Measurements from ENCODE around the gene FOXRED1.
"Not testable (repeated sequence)": the region's sequence is repeated elsewhere in the genome, so short reads cannot be mapped to it uniquely, and the experiment has no call there.

The FOXRED1 gene

DNA sequence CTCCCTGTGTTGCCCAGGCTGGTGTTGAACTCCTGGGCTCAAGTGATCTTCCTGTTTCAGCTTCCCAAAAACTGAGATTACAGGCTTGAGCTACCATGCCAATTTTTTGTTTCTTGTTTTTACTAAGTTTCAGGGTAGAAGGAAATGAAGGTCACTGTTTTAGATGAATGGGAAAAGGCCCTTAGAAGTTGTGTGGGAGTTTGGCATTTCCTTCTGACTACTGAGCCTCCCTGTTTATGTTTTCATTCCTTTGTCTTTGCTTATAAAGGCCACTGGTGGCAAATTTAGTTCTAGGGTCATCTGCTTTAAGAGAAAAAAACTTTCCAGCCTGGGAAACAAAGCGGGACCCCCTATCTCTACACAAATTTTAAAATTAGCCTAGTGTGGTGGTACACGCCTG lies 22.3 kb upstream of the FOXRED1 start:
- no peak for DNase-seq (ENCODE audit: low read depth, low spot score)
- Histone ChIP-seq H3K27me3 (ENCODE audit: control insufficient read depth, insufficient read depth, low read length) (no peaks in the 10 kb centered on the region), H3K27ac (ENCODE audit: low read length) (no peak overlapping the region), H3K36me3 (ENCODE audit: control insufficient read depth, insufficient read depth, low read length) (peaks cover 2% of the 10 kb centered on the region; the same call in 1 of the 2 replicates), H3K9me3 (ENCODE audit: control insufficient read depth, insufficient read depth, low read length) (no peaks in the 10 kb centered on the region), H3K4me3 (ENCODE audit: low read length) (no peak overlapping the region), H3K4me1 (ENCODE audit: control insufficient read depth, insufficient read depth, low read length) (no peaks in the 10 kb centered on the region)
- no CpG with 5 or more reads among the region's 2 CpGs for WGBS (ENCODE audit: insufficient coverage, insufficient read length)

DNA sequence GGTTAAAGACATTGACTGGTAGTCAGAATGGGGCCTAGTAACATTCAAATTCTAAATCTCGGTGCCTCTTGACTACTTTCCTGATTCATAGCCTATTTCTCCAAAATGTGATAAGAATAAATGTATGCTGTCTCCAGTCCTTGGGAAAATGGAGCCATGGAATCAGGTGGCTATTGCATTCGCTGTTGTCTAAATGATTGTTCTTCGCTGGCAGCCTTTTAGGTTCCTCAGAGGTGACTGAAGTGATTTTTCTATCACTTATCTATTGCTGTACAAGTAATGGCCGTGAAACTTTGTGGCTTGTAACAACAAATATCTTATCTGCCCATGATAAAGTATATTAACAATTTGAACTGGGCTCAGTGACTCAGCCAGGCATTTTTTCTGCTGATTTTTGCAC lies 15.7 kb upstream of the FOXRED1 start:
- no peak overlapping the region for H3K4me3 ChIP-seq (ENCODE audit: low read length)
- no peak overlapping the region for H3K27ac ChIP-seq (ENCODE audit: low read length)
- no peaks in the 10 kb centered on the region for H3K9me3 ChIP-seq (ENCODE audit: control insufficient read depth, insufficient read depth, low read length)
- WGBS (ENCODE audit: insufficient coverage, insufficient read length), result no CpG with 5 or more reads among the region's 4 CpGs
- H3K36me3 ChIP-seq (ENCODE audit: control insufficient read depth, insufficient read depth, low read length), result peaks cover 14% of the 10 kb centered on the region; the same call in 1 of the 2 replicates
- DNase-seq (ENCODE audit: low read depth, low spot score), result no peak
- H3K27me3 ChIP-seq (ENCODE audit: control insufficient read depth, insufficient read depth, low read length), result no peaks in the 10 kb centered on the region
- no peaks in the 10 kb centered on the region for H3K4me1 ChIP-seq (ENCODE audit: control insufficient read depth, insufficient read depth, low read length)

DNA sequence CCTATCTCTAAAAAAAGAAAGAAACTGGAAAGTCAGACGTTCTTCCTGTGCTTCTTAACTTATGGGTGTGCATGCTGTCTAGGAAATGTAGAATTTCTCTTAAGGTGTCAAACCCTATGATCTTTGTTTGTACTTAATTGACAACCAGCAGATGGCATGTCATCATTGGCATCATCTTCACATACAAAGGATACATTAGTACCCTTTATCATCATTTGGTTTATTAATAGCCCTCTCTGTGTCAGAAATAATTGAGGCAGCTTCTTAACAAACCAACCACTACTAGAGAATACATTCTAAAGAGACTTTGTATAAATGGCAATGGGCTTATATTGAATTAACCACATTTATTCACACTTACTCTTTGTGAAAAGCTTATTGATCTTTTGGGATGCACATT lies 14.1 kb upstream of the FOXRED1 start:
- H3K27me3 ChIP-seq (ENCODE audit: control insufficient read depth, insufficient read depth, low read length), result no peaks in the 10 kb centered on the region
- H3K27ac ChIP-seq (ENCODE audit: low read length), result no peak overlapping the region
- H3K4me1 ChIP-seq (ENCODE audit: control insufficient read depth, insufficient read depth, low read length), result no peaks in the 10 kb centered on the region
- WGBS (ENCODE audit: insufficient coverage, insufficient read length), result no CpG with 5 or more reads among the region's 1 CpG
- no peaks in the 10 kb centered on the region for H3K9me3 ChIP-seq (ENCODE audit: control insufficient read depth, insufficient read depth, low read length)
- H3K4me3 ChIP-seq (ENCODE audit: low read length), result no peak overlapping the region
- peaks cover 14% of the 10 kb centered on the region; the same call in 1 of the 2 replicates for H3K36me3 ChIP-seq (ENCODE audit: control insufficient read depth, insufficient read depth, low read length)
- DNase-seq (ENCODE audit: low read depth, low spot score), result no peak

DNA sequence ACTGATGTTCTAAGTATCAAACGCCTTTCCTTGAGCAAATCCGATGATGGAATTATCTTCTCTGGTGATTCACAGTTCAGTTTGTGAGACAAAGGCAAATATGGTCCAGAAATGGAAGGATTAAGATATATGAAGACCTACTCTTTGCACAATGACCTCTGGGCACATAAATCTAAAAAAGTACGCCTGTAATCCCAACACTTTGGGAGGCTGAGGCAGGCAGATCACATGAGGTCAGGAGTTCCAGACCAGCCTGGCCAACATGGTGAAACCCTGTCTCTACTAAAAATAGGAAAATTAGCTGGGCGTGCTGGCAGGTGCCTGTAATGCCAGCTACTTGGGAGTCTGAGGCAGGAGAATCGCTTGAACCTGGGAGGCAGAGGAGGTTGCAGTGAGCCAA lies 13.4 kb upstream of the FOXRED1 start:
- not testable (repeated sequence) for H3K4me3 ChIP-seq (ENCODE audit: low read length); DNase-seq (ENCODE audit: low read depth, low spot score); H3K9me3 ChIP-seq (ENCODE audit: control insufficient read depth, insufficient read depth, low read length); H3K27me3 ChIP-seq (ENCODE audit: control insufficient read depth, insufficient read depth, low read length); H3K4me1 ChIP-seq (ENCODE audit: control insufficient read depth, insufficient read depth, low read length); H3K27ac ChIP-seq (ENCODE audit: low read length)
- WGBS (ENCODE audit: insufficient coverage, insufficient read length), result no CpG with 5 or more reads among the region's 5 CpGs
- H3K36me3 ChIP-seq (ENCODE audit: control insufficient read depth, insufficient read depth, low read length), result peaks cover 14% of the 10 kb centered on the region; the same call in 1 of the 2 replicates

DNA sequence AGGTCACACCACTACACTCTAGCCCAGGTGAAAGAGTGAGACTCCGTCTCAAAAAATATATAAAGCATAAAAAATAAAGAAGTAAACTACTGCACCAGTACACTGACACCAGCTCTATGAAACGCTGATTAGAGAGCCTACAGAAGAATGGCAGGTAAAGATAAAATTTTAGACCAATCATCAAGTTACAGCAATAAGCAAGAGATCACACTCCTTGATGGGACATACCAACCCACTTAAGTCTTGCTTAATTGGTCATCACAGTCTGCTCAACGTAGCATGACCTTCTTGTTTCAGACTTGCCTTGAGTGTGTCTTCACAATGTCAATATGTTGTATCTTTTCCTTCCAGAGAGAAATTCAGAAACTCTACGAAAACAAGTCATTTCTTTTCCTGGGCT lies 12.7 kb upstream of the FOXRED1 start:
- Histone ChIP-seq H3K4me1 (ENCODE audit: control insufficient read depth, insufficient read depth, low read length) (no peaks in the 10 kb centered on the region), H3K27ac (ENCODE audit: low read length) (no peak overlapping the region), H3K36me3 (ENCODE audit: control insufficient read depth, insufficient read depth, low read length) (peaks cover 14% of the 10 kb centered on the region; the same call in 1 of the 2 replicates), H3K9me3 (ENCODE audit: control insufficient read depth, insufficient read depth, low read length) (no peaks in the 10 kb centered on the region), H3K27me3 (ENCODE audit: control insufficient read depth, insufficient read depth, low read length) (no peaks in the 10 kb centered on the region), H3K4me3 (ENCODE audit: low read length) (no peak overlapping the region)
- no CpG with 5 or more reads among the region's 4 CpGs for WGBS (ENCODE audit: insufficient coverage, insufficient read length)
- DNase-seq (ENCODE audit: low read depth, low spot score), result no peak

DNA sequence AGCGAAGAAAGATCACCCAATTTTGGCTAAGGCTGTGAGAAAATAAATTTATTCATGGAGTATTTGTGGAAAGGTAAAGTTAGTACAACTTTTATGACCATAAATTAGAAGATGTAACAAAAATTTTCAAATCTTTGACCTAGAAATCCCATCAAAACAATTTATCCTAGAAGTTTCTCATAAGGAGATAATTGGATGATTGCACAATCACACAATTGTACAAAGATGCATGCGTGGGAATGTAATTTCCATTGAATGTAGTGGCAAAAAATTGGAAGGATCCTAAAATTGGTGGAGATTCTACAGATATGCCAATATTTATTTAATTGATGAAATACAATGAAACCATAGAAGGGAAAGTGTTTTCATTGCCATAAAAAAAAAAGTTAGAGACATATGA lies 11.8 kb upstream of the FOXRED1 start:
- no peak overlapping the region for H3K27ac ChIP-seq (ENCODE audit: low read length)
- H3K36me3 ChIP-seq (ENCODE audit: control insufficient read depth, insufficient read depth, low read length), result peaks cover 16% of the 10 kb centered on the region; the same call in 1 of the 2 replicates
- H3K9me3 ChIP-seq (ENCODE audit: control insufficient read depth, insufficient read depth, low read length), result no peaks in the 10 kb centered on the region
- H3K27me3 ChIP-seq (ENCODE audit: control insufficient read depth, insufficient read depth, low read length), result no peaks in the 10 kb centered on the region
- no peak overlapping the region for H3K4me3 ChIP-seq (ENCODE audit: low read length)
- H3K4me1 ChIP-seq (ENCODE audit: control insufficient read depth, insufficient read depth, low read length), result no peaks in the 10 kb centered on the region
- no peak for DNase-seq (ENCODE audit: low read depth, low spot score)
- no CpG with 5 or more reads among the region's 2 CpGs for WGBS (ENCODE audit: insufficient coverage, insufficient read length)

DNA sequence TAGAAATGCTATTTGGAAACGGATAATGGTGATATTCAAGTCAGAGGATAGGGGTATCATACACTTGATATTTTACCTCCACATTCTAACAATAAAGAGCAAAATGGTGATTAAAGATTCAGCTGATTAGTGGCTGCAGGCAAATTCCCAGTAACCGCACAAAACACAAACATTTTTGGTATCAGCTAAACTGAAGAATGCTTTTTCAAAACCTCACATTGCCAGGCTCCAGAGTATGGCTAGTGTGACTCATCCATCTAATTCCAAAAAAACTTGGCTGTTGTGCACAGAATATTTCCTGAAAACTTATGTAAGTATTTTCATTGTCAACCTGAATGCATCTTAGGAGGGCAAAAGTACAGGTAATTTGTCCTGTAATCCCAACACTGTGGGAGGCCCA lies 11.2 kb upstream of the FOXRED1 start:
- DNase-seq (ENCODE audit: low read depth, low spot score), result no peak
- H3K36me3 ChIP-seq (ENCODE audit: control insufficient read depth, insufficient read depth, low read length), result peaks cover 19% of the 10 kb centered on the region; the same call in 1 of the 2 replicates
- no peak overlapping the region for H3K4me3 ChIP-seq (ENCODE audit: low read length)
- H3K27ac ChIP-seq (ENCODE audit: low read length), result no peak overlapping the region
- H3K27me3 ChIP-seq (ENCODE audit: control insufficient read depth, insufficient read depth, low read length), result no peaks in the 10 kb centered on the region
- no peaks in the 10 kb centered on the region for H3K4me1 ChIP-seq (ENCODE audit: control insufficient read depth, insufficient read depth, low read length)
- no peaks in the 10 kb centered on the region for H3K9me3 ChIP-seq (ENCODE audit: control insufficient read depth, insufficient read depth, low read length)
- WGBS (ENCODE audit: insufficient coverage, insufficient read length), result no CpG with 5 or more reads among the region's 2 CpGs

DNA sequence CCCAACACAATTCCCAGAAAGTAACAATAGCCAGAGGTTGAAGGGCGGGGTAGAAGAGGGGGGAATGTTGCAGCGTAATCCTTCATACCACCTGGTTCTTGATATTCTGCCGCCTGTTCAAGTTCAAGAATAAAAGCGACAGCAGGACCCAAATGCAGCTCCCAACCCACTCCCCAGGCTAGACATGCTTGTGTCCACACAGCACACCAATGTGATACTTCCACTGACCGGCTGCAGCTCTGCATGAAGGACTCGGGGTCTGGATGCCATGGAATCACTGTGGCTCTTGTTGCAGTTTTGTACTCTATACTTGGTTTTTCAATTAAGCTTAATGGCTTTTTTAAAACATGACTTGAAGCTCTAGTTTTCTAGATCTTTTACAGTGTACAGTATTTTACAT lies 6.7 kb upstream of the FOXRED1 start:
- Histone ChIP-seq H3K9me3 (ENCODE audit: control insufficient read depth, insufficient read depth, low read length) (no peaks in the 10 kb centered on the region), H3K4me1 (ENCODE audit: control insufficient read depth, insufficient read depth, low read length) (no peaks in the 10 kb centered on the region), H3K4me3 (ENCODE audit: low read length) (no peak overlapping the region), H3K27me3 (ENCODE audit: control insufficient read depth, insufficient read depth, low read length) (no peaks in the 10 kb centered on the region), H3K36me3 (ENCODE audit: control insufficient read depth, insufficient read depth, low read length) (peaks cover 41% of the 10 kb centered on the region; the same call in 1 of the 2 replicates), H3K27ac (ENCODE audit: low read length) (no peak overlapping the region)
- DNase-seq (ENCODE audit: low read depth, low spot score), result no peak
- WGBS (ENCODE audit: insufficient coverage, insufficient read length), result no CpG with 5 or more reads among the region's 6 CpGs

DNA sequence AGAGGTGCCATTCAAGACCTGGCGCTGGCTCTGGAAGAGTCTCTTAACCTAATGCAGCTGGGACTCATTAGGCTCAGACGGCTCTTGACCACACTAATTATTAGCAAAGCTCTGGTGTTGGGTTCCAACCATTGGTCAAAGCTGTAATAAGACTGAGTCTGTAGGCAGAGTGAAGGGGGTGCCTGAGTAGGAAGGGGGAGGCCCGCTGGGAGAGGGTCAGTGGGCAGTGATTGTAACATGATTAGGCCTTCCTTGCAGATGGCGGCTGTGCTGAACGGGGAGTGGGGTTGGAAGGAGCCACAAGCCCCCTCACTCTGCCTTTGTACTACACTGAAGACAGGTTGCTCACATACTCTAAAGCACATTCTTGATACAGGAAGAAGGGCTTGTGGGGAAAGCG lies 5.5 kb upstream of the FOXRED1 start:
- WGBS (ENCODE audit: insufficient coverage, insufficient read length), result no CpG with 5 or more reads among the region's 6 CpGs
- Histone ChIP-seq H3K36me3 (ENCODE audit: control insufficient read depth, insufficient read depth, low read length) (peaks cover 38% of the 10 kb centered on the region; the same call in 1 of the 2 replicates), H3K4me1 (ENCODE audit: control insufficient read depth, insufficient read depth, low read length) (no peaks in the 10 kb centered on the region; the same call in 1 of the 2 replicates), H3K4me3 (ENCODE audit: low read length) (no peak overlapping the region), H3K27ac (ENCODE audit: low read length) (no peak overlapping the region), H3K27me3 (ENCODE audit: control insufficient read depth, insufficient read depth, low read length) (no peaks in the 10 kb centered on the region), H3K9me3 (ENCODE audit: control insufficient read depth, insufficient read depth, low read length) (no peaks in the 10 kb centered on the region)
- no peak for DNase-seq (ENCODE audit: low read depth, low spot score)

DNA sequence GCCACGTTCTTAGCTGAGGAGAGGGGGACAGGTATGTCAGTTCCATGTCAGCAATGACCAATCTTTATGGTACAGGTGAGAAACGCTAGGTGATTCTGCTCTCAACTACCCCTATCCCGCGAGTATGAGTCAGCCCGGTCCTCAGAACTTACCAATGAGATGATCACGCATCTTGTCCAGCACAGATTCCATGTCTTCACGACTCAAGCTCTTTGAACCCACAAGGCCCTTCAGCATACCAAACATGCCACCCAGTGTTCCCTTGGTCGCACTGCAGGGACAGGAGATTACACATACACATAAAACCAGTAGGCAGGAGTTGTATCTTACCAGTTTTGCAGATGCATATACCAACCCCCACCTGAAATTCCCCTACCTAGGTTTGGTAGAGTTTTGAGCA lies 3.1 kb upstream of the FOXRED1 start:
- H3K4me3 ChIP-seq (ENCODE audit: low read length), result no peak overlapping the region
- no peak for DNase-seq (ENCODE audit: low read depth, low spot score)
- no peaks in the 10 kb centered on the region; the same call in 1 of the 2 replicates for H3K4me1 ChIP-seq (ENCODE audit: control insufficient read depth, insufficient read depth, low read length)
- no peaks in the 10 kb centered on the region for H3K27me3 ChIP-seq (ENCODE audit: control insufficient read depth, insufficient read depth, low read length)
- WGBS (ENCODE audit: insufficient coverage, insufficient read length), result no CpG with 5 or more reads among the region's 8 CpGs
- H3K36me3 ChIP-seq (ENCODE audit: control insufficient read depth, insufficient read depth, low read length), result peaks cover 38% of the 10 kb centered on the region; the same call in 1 of the 2 replicates
- H3K27ac ChIP-seq (ENCODE audit: low read length), result no peak overlapping the region
- H3K9me3 ChIP-seq (ENCODE audit: control insufficient read depth, insufficient read depth, low read length), result no peaks in the 10 kb centered on the region

DNA sequence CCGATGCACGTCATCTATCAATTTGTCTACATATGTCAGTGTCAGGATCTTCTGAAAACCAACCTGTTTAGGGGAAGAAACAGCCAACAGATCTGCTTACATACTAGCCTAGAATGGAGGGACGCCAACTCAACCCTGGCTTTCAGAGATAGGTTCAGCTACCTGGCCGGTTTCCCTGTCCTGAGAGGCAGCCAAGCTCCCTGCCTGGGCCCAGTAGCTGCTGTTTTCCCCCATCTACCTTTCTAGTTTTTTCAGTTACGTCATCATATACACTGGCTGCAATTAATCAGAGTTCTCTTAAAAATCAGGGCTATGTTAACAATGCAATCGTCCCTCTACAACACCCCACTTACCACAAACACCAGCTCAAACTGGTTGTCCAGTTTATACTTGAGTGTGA lies 1.3 kb upstream of the FOXRED1 start:
- DNase-seq (ENCODE audit: low read depth, low spot score), result no peak
- no peaks in the 10 kb centered on the region for H3K27me3 ChIP-seq (ENCODE audit: control insufficient read depth, insufficient read depth, low read length)
- peaks cover 37% of the 10 kb centered on the region; the same call in 1 of the 2 replicates for H3K36me3 ChIP-seq (ENCODE audit: control insufficient read depth, insufficient read depth, low read length)
- peak overlapping the region; percentile 70; the same call in 1 of the 2 replicates for H3K4me3 ChIP-seq (ENCODE audit: low read length)
- no CpG with 5 or more reads among the region's 6 CpGs for WGBS (ENCODE audit: insufficient coverage, insufficient read length)
- no peaks in the 10 kb centered on the region; the same call in 1 of the 2 replicates for H3K4me1 ChIP-seq (ENCODE audit: control insufficient read depth, insufficient read depth, low read length)
- H3K27ac ChIP-seq (ENCODE audit: low read length), result no peak overlapping the region
- no peaks in the 10 kb centered on the region for H3K9me3 ChIP-seq (ENCODE audit: control insufficient read depth, insufficient read depth, low read length)
